NCI-H2196 (cell line): ENCODE data around the gene EPB41L1.

Source experiments
- DNase-seq: peaks from one replicate; lab custom pipeline; 2025; ENCODE audit not compliant: unreplicated experiment; lab: John Stamatoyannopoulos, UW

The EPB41L1 gene

GRCh38 chr20:36184816-36185776, 30.6 kb downstream of the EPB41L1 start:
- no peak for DNase-seq

DNA sequence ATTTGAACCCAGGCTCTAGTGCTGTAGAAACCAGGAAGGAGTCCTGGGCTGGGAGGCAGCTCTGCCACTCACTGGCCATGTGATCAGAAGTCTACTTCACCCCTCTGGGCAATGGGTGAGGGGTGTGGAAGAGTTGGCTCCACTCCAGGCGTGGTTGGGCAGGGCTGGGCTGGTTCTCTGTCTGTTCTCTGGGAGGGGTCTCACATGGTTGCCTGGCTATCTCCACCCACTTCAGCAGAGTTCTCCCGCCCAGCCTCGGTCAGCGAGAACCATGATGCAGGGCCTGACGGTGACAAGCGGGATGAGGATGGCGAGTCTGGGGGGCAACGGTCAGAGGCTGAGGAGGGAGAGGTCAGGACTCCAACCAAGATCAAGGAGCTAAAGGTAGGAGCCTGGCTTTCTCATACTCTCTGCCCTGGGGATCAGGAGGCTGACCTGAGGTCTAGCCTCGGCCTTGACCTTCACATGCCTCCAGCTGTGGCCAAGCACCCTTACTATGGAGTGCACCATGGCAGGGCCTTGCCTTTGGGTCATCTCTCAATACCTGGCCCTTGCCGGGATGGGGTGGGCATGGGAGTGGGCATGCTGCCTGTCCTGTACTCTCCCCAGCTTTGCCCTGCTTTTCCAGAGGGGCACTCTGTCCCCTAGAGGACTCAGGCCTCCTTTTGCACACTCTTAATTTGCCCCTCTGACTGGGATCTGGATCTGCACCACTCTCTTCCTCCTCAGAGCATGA, 39.6 kb downstream of the EPB41L1 start:
- no peak for DNase-seq

DNA sequence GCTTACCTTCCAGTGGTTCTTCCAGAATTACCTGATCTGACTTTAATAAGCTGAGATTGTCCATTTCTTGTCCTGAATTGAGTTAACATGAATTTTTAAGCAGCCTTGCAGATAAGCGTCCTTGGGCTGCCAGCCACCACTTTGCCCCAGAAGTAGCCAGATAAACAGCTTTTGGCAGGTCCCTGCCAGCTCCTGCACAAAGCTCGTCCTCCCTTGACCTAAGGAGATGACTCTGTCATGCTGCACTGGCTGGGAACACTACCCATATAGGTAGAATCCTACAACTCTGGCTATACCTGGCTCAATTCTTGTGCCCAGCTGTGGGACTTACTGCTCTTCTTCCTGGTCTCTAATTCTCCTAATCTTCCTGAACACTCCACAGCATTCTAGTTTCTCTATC, 42.1 kb downstream of the EPB41L1 start:
- no peak for DNase-seq

GRCh38 chr20:36197271-36197670, 42.7 kb downstream of the EPB41L1 start:
- no peak for DNase-seq

DNA sequence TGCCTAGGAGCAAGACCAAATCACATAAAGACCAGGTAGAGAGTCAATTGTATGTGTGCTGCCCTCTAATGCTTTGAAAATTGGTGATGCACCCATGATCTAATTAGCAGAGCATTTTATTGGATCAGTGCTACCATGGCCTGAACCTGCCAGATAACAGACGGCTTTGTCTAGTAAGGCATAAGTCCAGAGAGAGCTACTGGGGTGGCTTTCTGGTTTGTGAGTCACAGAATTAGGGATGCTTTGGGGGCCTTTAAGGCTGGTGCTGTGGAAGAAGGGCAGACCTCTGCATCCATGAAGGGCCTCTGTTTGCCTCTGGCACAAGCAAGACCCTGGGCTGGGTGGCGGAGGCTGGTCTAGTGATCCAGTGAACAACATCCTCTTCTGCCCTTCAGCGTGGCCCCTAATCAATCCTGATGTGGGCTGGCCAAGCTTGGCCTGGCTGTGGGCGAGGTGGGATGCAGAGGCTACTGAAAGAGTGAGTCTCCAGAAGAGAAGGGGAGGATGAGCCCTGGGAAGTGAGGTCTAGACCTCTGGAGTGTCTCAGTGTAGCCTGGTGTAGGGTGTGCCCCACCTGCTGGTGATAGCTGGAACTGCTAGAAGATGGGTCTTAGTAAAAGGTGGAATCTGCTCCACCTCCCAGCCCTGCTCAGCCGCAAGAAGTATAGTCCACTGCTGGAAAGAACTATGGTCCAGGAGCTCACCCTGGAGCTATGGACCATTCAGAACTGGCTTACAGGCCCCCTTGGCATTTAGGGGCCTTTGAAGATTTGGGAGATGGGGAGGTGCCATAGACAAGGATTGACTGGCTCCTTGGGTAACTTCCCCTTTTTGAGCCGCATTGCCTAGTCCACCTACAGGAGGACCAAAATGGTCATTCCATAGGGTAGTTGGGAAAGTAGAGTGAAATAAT, 45.1 kb downstream of the EPB41L1 start:
- DNase-seq, result peak; percentile 85

DNA sequence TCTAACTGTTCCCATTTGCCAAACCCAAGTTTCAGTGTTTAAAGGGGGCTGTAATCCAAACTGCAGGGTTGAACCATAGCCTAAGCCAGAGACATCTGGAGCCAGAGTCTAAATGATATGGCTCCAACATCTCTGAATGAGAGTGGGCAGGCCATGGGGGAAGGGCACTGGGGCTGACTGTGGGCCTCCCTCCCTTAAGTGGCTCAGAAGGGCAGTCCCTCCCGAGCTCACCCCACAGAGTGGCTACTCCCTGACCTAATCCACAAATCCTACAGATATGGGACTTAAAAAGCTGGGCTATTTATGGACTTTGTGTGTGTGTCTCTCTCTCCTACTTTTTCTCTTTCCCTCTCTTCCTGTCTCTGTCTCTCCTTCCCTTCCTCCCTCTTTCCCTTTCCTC, 45.9 kb downstream of the EPB41L1 start:
- DNase-seq, result no peak

- no peak for DNase-seq
Observed at GRCh38 chr20:36201198-36201597, 46.7 kb downstream of the EPB41L1 start.

GRCh38 chr20:36202891-36203338, 48.4 kb downstream of the EPB41L1 start:
- peak; percentile 77 for DNase-seq

DNA sequence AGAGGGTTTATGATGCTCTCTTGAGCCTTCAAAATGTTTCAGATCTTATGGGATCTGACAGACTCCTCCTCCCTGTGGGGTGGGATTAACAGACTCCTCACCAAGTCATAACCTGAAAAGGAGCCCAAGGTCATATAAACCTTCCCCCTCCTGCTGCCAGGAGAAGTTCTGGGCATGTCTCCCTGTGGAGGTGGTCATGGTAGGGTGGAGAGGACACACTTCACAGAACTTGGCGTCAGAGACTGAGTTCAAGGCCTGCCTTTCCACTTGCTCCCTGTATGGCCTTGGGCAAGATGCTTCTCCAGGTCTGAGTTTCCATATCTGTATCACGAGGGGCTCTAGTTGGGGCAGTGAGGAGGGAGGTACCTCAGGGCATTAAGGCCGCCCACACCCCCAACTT, 49.3 kb downstream of the EPB41L1 start:
- DNase-seq, result no peak

GRCh38 chr20:36205026-36205425, 50.5 kb downstream of the EPB41L1 start:
- DNase-seq, result no peak

- no peak for DNase-seq
Observed at GRCh38 chr20:36206068-36206467, 51.5 kb downstream of the EPB41L1 start.

DNA sequence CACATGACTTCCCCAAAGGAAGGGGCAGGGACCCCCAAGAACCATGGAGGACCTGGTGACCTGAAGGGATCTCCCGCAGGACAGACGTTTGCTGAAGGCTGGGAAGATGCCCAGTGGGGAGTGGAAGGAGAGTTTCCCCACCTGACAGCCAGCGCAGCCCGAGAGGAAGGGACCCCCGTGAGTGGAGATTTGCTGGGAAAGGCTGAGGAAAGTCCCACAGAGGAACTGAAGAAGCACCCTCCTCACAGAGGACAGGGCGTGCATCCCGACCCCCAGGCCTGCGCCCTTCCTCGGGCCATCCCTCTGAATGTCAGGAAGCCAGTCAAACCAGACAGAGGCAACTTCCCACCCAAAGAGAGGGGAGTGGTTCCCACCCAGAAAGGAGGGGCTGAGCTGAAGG, 52.1 kb downstream of the EPB41L1 start:
- DNase-seq, result no peak

- no peak for DNase-seq
Observed at GRCh38 chr20:36207602-36208001, 53.1 kb downstream of the EPB41L1 start.

- no peak for DNase-seq
Observed at GRCh38 chr20:36208257-36208656, 53.7 kb downstream of the EPB41L1 start.

GRCh38 chr20:36210436-36211021, 56.0 kb downstream of the EPB41L1 start:
- DNase-seq, result no peak

GRCh38 chr20:36213362-36213761, 58.8 kb downstream of the EPB41L1 start:
- no peak for DNase-seq

- DNase-seq, result peak; percentile 36
Observed at GRCh38 chr20:36214684-36215256, 60.2 kb downstream of the EPB41L1 start.

- DNase-seq, result no peak
Observed at GRCh38 chr20:36215778-36216177, 61.2 kb downstream of the EPB41L1 start.

DNA sequence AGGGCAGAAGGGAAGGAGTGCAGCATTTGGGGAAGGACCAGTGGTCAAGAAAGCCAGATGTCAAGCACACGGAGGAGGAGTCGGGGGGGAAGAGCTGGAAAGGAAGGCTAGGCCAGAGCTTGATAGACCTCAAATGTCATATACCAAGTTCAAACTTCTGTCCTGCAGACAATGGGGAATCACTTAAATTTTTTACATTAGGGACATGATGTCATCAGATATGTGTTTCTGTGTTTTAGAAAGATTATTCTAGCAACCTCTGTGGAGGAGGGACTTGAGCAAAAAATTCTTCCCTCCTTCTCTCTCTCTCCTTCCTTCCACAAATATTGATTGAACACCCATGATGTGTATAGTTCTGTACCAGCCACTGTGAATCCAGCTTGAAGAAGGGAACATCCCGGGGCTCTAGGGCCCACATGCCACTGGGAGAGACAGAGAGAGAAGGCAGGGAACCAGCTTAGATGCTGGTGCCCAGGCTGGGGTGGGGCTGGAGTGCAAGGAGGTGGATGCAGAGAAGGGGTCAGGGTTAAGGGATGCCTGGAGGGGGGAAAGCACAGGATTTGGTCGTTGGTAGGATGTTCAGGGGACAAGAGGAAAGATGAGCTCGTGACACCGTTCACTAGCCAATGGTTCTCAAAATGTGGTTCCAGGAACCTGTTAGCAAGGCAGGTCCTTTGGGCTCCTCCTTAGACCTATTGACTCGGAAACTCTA, 61.9 kb downstream of the EPB41L1 start:
- no peak for DNase-seq

DNA sequence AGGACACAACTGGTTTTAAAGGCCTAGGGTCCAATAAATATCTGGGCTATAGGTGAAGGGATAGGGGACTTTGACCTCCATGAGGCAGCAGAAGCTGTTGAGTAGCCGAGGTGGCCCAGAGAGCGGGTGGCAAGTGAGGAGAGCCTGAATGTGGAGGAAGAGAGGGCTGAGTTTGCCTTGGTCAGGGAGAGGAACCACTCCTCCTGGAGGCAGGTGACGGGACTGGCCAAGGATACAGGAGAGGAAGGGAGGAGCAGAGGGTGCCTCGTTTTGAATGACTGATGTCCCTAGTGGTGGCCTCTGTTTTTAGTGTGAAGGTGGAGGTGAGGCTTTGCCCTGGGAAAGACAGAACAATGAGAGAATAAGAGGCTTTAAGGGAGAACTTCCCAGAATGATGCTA, 62.7 kb downstream of the EPB41L1 start:
- no peak for DNase-seq
